Measurements from ENCODE around the gene TOGARAM1.

Gene TOGARAM1

DNA sequence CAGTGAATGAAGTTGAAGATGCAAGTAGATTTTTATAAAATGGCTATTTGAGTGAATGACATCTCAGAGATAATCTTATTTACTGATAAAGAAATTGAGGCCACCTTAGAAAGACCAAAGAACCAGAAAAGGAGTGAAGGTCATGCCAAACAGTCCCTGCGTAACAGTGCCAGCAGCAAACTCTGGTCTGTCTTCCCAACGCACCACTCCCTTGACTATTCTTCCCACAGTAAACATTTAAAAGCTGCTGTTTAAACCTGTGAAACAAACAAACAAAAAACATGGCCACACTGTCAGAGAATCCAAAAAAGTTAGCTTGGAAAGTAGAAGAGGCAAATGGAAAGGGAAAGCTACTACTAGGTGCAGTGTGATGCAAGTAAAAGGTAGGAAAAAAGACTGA lies 120.4 kb downstream of the TOGARAM1 start:
- no peak for DNase-seq (ENCODE audit: low read depth)
- H3K4me3 ChIP-seq (ENCODE audit: low read depth, low read length): no peak overlapping the region
- TF ChIP-seq, protein P1, sequence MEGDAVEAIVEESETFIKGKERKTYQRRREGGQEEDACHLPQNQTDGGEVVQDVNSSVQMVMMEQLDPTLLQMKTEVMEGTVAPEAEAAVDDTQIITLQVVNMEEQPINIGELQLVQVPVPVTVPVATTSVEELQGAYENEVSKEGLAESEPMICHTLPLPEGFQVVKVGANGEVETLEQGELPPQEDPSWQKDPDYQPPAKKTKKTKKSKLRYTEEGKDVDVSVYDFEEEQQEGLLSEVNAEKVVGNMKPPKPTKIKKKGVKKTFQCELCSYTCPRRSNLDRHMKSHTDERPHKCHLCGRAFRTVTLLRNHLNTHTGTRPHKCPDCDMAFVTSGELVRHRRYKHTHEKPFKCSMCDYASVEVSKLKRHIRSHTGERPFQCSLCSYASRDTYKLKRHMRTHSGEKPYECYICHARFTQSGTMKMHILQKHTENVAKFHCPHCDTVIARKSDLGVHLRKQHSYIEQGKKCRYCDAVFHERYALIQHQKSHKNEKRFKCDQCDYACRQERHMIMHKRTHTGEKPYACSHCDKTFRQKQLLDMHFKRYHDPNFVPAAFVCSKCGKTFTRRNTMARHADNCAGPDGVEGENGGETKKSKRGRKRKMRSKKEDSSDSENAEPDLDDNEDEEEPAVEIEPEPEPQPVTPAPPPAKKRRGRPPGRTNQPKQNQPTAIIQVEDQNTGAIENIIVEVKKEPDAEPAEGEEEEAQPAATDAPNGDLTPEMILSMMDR (conservative IDR thresholded peaks at IDR 0.05; ENCODE audit: low read depth, low read length): no peak

DNA sequence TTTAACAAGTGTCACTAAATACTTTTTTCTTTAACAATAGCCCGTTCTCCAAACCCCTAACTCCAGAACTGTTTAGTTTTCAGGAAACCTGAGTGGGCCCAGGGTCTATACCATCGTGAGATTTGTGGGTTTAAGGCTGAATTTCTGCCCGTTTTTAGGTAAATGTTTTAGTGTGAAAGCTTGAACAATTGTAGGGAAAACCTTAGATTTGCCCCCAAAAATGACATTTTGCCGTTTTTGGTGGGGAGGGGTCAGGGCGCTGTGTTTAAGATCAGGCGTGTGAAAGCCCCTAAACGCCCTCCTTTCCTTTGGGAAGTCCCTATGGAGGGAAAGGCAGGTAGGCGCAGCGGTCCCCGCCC lies 121.6 kb downstream of the TOGARAM1 start:
- H3K4me3 ChIP-seq (ENCODE audit: low read depth, low read length): peak overlapping the region; percentile 93
- DNase-seq (ENCODE audit: low read depth): no peak
- TF ChIP-seq, protein P1 (conservative IDR thresholded peaks at IDR 0.05; ENCODE audit: low read depth, low read length): no peak

DNA sequence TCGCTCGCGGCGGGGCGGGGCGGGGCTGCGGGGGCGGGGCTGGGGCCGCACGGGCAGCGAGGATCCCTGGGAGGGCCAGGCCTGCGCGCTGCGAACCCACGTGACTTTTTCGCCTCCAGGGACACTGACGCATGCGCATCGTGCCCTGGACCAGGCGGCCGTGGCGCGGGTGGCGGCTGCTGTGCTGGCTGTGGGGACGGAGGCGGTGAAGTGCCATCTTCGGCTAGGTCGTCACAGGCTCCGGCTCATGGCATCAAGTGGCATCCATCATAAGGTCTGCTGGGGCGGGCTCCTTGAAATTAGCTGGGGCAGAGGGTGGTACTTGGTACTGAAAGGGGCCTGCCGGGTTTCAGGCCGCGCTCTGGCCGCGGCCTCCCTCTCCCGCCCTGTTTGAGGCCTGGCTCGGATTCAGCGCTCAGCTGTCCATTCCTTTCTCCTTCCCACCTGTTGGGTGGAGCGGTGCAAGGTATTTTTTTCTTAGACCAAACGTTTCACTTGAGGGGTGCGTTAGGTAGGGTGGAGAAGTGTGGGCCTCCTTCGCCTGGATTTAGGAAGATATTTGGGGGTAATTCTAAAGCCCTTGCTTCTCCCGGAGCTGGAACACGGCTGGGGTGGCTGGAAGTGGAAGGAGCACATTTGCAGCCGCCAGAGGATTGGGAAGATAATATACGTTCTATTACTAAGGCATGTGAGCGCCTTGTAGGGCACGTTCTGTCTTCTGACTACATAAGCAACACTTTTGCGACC lies 122.2 kb downstream of the TOGARAM1 start, which contains the start of gene PRPF39:
Gene PRPF39 (plus strand): TSS at position 141 of the 747 bp plus-strand sequence. CDS start 11,124 bp downstream, outside the sequence.
- peak; percentile 91 for DNase-seq (ENCODE audit: low read depth)
- H3K4me3 ChIP-seq (ENCODE audit: low read depth, low read length): peak within 1 kb of the TSS; percentile 93
- TF ChIP-seq, protein P1 (conservative IDR thresholded peaks at IDR 0.05; ENCODE audit: low read depth, low read length): no peak

DNA sequence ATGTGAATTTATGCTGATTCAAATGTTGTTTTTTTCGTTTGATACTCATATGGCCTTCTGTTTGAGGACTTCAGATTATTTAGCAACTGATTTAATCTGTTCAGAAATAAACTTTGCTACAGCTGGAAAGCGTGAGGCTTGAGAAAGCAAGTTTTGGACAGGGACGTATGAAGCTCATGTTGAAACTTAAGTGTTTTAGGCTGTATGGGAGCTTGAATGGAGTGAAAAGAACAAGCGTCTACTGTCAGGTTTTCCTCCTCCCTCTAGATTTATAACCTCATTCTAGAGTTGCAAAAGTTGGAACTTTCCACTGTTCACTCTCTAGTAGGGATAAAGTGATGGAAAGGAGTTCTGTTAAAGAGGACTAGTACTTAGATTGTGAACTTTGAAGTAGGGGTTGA lies 123.0 kb downstream of the TOGARAM1 start:
- peak; percentile 51 for DNase-seq (ENCODE audit: low read depth)
- TF ChIP-seq, protein P1 (conservative IDR thresholded peaks at IDR 0.05; ENCODE audit: low read depth, low read length): no peak
- peak overlapping the region; percentile 93 for H3K4me3 ChIP-seq (ENCODE audit: low read depth, low read length)

DNA sequence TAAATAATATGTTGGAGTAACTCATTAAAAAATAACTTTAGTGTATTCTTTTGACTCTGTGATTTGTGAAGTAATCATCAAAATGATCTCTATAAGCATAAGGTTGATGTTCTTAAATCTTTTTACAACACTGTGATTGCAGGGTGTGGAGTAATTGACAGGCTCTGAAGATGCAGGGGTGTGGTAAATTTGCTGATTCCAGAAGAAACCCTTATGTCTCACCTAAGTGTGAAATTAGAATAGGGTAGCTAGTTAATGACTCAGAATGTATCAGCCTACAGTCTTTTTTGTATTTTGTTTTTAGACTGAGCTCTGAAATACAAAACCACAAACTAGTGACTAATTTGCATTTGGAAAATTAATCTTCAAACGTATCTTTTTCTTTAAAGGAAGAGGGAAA lies 127.8 kb downstream of the TOGARAM1 start:
- TF ChIP-seq, protein P1 (conservative IDR thresholded peaks at IDR 0.05; ENCODE audit: low read depth, low read length): no peak
- no peak overlapping the region for H3K4me3 ChIP-seq (ENCODE audit: low read depth, low read length)
- DNase-seq (ENCODE audit: low read depth): peak; percentile 13

DNA sequence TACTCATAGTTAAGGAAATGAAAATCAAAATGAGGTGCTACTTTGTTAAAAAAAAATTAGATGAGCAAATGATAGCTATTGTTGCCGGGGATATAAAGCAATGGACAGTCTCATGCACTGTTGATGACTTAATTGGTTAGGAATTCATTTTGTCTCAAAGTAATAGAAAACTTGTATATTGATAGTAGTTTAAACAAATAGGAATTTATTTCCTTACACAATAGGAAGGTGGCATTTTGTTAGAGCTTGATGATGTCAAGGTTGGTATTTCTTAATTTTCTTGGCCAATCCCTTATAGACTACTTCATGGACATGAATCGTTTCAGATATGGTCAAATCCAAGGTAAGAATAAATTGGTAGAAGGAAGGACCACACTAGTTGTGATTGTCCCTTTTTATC lies 129.7 kb downstream of the TOGARAM1 start:
- DNase-seq (ENCODE audit: low read depth): peak; percentile 49
- H3K4me3 ChIP-seq (ENCODE audit: low read depth, low read length): no peak overlapping the region
- TF ChIP-seq, protein P1 (conservative IDR thresholded peaks at IDR 0.05; ENCODE audit: low read depth, low read length): no peak

DNA sequence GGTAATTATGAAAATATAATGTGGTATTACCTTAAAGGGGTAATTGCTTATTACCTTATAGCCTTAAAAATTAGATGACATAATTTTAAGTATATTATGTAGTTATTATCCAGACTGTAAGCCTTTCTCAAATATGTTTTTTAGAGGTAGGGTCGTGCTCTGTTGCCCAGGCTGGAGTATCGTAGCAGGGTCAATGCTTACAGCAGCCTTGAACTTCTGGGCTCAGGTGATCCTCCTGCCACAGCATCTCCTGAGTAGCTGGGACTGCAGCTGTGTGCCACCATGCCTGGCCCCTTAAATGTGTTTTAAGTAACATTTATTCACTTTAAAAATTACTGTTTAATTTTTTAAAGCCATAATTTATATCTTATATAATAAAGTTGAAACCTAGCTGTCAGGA lies 132.3 kb downstream of the TOGARAM1 start:
- TF ChIP-seq, protein P1 (conservative IDR thresholded peaks at IDR 0.05; ENCODE audit: low read depth, low read length): no peak
- H3K4me3 ChIP-seq (ENCODE audit: low read depth, low read length): no peak overlapping the region
- no peak for DNase-seq (ENCODE audit: low read depth)
